ENCODE measurements around the gene GRIA4. TPM values are rescaled to one million over a fixed set of nuclear protein-coding genes. Genes with fewer than 3 reads are reported as not detected.

Gene GRIA4
- total RNA-seq, 2 donors from 2014 or later = 0.10 TPM; not detected in 1

- DNase-seq (ENCODE audit: low spot score) = no peak
- intact Hi-C loops (cut with DNase I) = no loop called here
Measured at GRCh38 chr11:106021181-106021966, 411.5 kb downstream of the GRIA4 start.

GRCh38 chr11:106021967-106022794, 412.3 kb downstream of the GRIA4 start, which contains the start of gene MSANTD4:
Gene MSANTD4, minus strand, starts transcription at chr11:106022240. Its CDS starts 11,323 bp downstream, at chr11:106010917.
- DNase-seq (ENCODE audit: low spot score) = peak; percentile 100
- intact Hi-C loops (cut with DNase I) = no loop called here

DNA sequence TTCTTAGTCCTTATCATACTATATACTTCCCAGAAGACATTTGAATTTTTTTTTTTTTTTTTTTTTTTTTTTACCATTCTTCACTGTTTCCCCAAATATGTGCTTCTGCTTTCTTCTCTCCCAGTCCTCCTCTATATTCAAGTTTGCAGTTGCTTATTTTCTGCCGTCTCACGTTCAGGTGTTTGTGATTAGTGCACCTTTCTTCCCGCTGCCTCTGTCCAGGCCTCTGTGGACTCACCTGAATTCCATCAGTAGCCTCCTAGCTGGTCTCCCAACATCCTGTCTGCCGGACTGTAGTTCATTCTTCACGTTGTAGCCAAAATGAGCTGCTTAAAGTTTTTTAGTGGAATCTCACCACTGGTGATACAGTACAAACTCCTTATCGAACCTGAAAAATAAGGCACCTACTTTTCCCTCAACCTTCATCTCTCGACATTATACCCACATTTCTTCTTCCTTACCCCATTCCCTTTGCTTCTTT, 413.0 kb downstream of the GRIA4 start:
- intact Hi-C loops (cut with DNase I) = no loop called here
- DNase-seq (ENCODE audit: low spot score) = no peak

- DNase-seq (ENCODE audit: low spot score) = no peak
- intact Hi-C loops (cut with DNase I) = no loop called here
Measured at GRCh38 chr11:106030609-106031008, 420.7 kb downstream of the GRIA4 start.

- intact Hi-C loops (cut with DNase I) = no loop called here
- DNase-seq (ENCODE audit: low spot score) = no peak
Measured at GRCh38 chr11:106031202-106031810, 421.4 kb downstream of the GRIA4 start.
